ENCODE results near the gene C1orf167. TPM values are rescaled to one million over a fixed set of nuclear protein-coding genes. Genes with fewer than 3 reads are reported as not detected.

C1orf167 gene
- polyA plus RNA-seq, 1 of the 3 experiments (the other 2 are of a cell fraction), result 0.10 TPM

DNA sequence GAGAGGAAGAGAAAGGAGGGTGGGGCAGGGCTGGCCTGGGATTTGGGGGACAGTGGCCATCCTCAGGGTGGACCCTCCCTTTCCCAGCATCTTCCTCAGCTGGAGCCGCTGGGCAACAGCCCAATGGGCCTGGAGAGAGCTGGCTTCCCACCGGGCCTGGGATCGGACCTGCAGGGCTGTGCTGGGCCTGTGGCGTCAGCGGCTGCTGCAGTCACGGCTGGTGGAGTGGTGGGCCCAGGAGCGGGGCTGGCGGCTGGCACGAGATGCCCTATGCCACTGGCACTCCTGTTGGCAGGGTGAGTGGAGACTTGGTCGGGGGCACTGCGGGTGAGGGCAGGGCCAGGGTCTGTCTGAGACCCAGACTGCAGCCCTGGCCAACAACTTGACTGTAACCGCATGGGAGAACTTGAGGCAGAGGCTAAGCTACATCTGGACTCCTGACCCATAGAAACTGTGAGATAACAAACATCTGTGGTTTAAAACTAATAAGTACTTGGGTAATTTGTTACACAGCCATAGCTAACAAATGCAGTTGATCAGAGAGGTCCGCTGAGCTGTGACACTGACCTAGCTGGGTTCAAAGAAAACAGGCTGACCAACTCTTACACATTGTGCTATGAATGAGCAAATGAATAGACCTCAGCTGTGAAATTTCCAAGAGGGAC lies 17.9 kb downstream of the C1orf167 start:
- Histone ChIP-seq H3K4me2 (no peak overlapping the region), H3K9me3 (no peaks in the 10 kb centered on the region), H3K27ac (ENCODE audit: low read depth in 2 of 2, low read length in 1 of 2) (no peak overlapping the region), H3K36me3 (replicated peaks in 1 of 2; ENCODE audit: control insufficient read depth in 1 of 2, insufficient read depth in 2 of 2, low read length in 1 of 2) (no peaks in the 10 kb centered on the region), H3K9me2 (no peaks in the 10 kb centered on the region), H3K4me1 (ENCODE audit: control insufficient read depth in 1 of 2, insufficient read depth in 2 of 2, low read depth in 1 of 2, low read length in 1 of 2) (peaks cover 0 to 11% of the 10 kb centered on the region in 2 experiments; a peak in 1 of 4 replicates), H4K20me1 (ENCODE audit: insufficient read depth) (no peaks in the 10 kb centered on the region), H3K27me3 (ENCODE audit: insufficient read depth) (no peaks in the 10 kb centered on the region), H3F3A (replicated peaks; ENCODE audit: insufficient read depth) (no peaks in the 10 kb centered on the region), H3K4me3 (ENCODE audit: low read depth in 2 of 2, low read length in 1 of 2) (no peak overlapping the region), H3K9ac (no peak overlapping the region), H3K79me2 (ENCODE audit: insufficient read depth) (no peaks in the 10 kb centered on the region), H2AFZ (ENCODE audit: low read depth) (no peak overlapping the region)
- TF ChIP-seq TCF12 (IDR thresholded peaks at IDR 0.05) (no peak), GABPA (IDR thresholded peaks at IDR 0.05; ENCODE audit: low read depth) (no peak)
- TF ChIP-seq, protein P1, sequence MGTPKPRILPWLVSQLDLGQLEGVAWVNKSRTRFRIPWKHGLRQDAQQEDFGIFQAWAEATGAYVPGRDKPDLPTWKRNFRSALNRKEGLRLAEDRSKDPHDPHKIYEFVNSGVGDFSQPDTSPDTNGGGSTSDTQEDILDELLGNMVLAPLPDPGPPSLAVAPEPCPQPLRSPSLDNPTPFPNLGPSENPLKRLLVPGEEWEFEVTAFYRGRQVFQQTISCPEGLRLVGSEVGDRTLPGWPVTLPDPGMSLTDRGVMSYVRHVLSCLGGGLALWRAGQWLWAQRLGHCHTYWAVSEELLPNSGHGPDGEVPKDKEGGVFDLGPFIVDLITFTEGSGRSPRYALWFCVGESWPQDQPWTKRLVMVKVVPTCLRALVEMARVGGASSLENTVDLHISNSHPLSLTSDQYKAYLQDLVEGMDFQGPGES (IDR thresholded peaks at IDR 0.05; ENCODE audit: low read depth, low read length), result no peak
- CTCF ChIA-PET, result no interaction called here
- DNase-seq, result no peak
- POLR2A ChIA-PET, result no interaction called here
- 75% methylated on average over 4 of the region's 13 CpGs for WGBS (ENCODE audit: low lambda C conversion rate)

- Histone ChIP-seq H3K4me1 (ENCODE audit: control insufficient read depth in 1 of 2, insufficient read depth in 2 of 2, low read depth in 1 of 2, low read length in 1 of 2) (peaks cover 0 to 17% of the 10 kb centered on the region in 2 experiments; a peak in 1 of 4 replicates), H4K20me1 (ENCODE audit: insufficient read depth) (no peaks in the 10 kb centered on the region), H3K4me2 (no peak overlapping the region), H3K9me3 (no peaks in the 10 kb centered on the region), H3K4me3 (ENCODE audit: low read depth in 2 of 2, low read length in 1 of 2) (no peak overlapping the region), H3F3A (replicated peaks; ENCODE audit: insufficient read depth) (no peaks in the 10 kb centered on the region), H3K27me3 (ENCODE audit: insufficient read depth) (no peaks in the 10 kb centered on the region), H3K79me2 (ENCODE audit: insufficient read depth) (no peaks in the 10 kb centered on the region), H2AFZ (ENCODE audit: low read depth) (no peak overlapping the region), H3K27ac (ENCODE audit: low read depth in 2 of 2, low read length in 1 of 2) (no peak overlapping the region), H3K9ac (no peak overlapping the region), H3K9me2 (no peaks in the 10 kb centered on the region), H3K36me3 (replicated peaks in 1 of 2; ENCODE audit: control insufficient read depth in 1 of 2, insufficient read depth in 2 of 2, low read length in 1 of 2) (no peaks in the 10 kb centered on the region)
- DNase-seq, result no peak
- CTCF ChIA-PET, result no interaction called here
- 81% methylated on average over 9 of the region's 10 CpGs for whole genome bisulfite sequencing (ENCODE audit: low lambda C conversion rate)
- POLR2A ChIA-PET, result no interaction called here
- TF ChIP-seq RFX5 (IDR thresholded peaks at IDR 0.05; ENCODE audit: low read length) (no peak), REST (IDR thresholded peaks at IDR 0.05; ENCODE audit: low read depth, low read length) (no peak)
Measured at GRCh38 chr1:11780380-11781147, 18.6 kb downstream of the C1orf167 start.

All from SK-N-SH (cell line).